Measurements from ENCODE around the gene RYR1.

The RYR1 gene

GRCh38 chr19:38561053-38561606, 127.6 kb downstream of the RYR1 start:
- Histone ChIP-seq H3K4me3 (ENCODE audit: low read depth, low read length) (no peak overlapping the region), H3K27ac (ENCODE audit: extremely low read depth, low read depth, low read length) (no peak overlapping the region), H3K36me3 (ENCODE audit: control insufficient read depth in 2 of 2, insufficient read depth in 1 of 2, low read length in 2 of 2) (no peaks in the 10 kb centered on the region; a peak in 1 of 3 replicates), H3K9me3 (ENCODE audit: control insufficient read depth, insufficient read depth, low read depth, low read length) (no peaks in the 10 kb centered on the region; the same call in 1 of the 2 replicates), H3K4me1 (ENCODE audit: control insufficient read depth, insufficient read depth, low read length) (peaks cover 3% of the 10 kb centered on the region; the same call in 1 of the 2 replicates)
- ChIA-PET POLR2A (interaction anchor here (0.7 to 1.0 kb wide), 2 partner anchors 57 to 830 kb away, joined by 3 to 4 read pairs; partner anchors contain the start of gene EIF3K), CTCF (interaction anchor here (0.9 to 2.0 kb wide), 2 partner anchors 9 to 15 kb away, joined by 5 to 6 read pairs; no protein-coding TSS in a partner anchor)
- no peak for TF ChIP-seq ZNF423 (tag by site-specific recombination; IDR thresholded peaks at IDR 0.05)
- peak; percentile 14 for TF ChIP-seq ZBTB26 (tag by site-specific recombination; optimal IDR thresholded peaks at IDR 0.05)
- no peak for TF ChIP-seq ZNF776 (tag by site-specific recombination; IDR thresholded peaks at IDR 0.05; ENCODE audit: borderline replicate concordance)
- no peak for TF ChIP-seq KLF10 (tag by site-specific recombination; IDR thresholded peaks at IDR 0.05)

- H3K4me3 ChIP-seq (ENCODE audit: low read depth, low read length): no peak overlapping the region
- ChIA-PET POLR2A (interaction anchor here (1.0 kb wide), 1 partner anchor 57 kb away, joined by 3 read pairs; the partner anchor contains the start of gene EIF3K), CTCF (interaction anchor here (1.1 to 2.0 kb wide), 3 partner anchors 9 to 74 kb away, joined by 5 to 6 read pairs (median 6); no protein-coding TSS in a partner anchor)
- peaks cover 3% of the 10 kb centered on the region; the same call in 1 of the 2 replicates for H3K4me1 ChIP-seq (ENCODE audit: control insufficient read depth, insufficient read depth, low read length)
- H3K9me3 ChIP-seq (ENCODE audit: control insufficient read depth, insufficient read depth, low read depth, low read length): no peaks in the 10 kb centered on the region; the same call in 1 of the 2 replicates
- no peaks in the 10 kb centered on the region for H3K36me3 ChIP-seq (ENCODE audit: control insufficient read depth in 2 of 2, insufficient read depth in 1 of 2, low read length in 2 of 2)
- TF ChIP-seq ZNF488 (tag by site-specific recombination; IDR thresholded peaks at IDR 0.05): no peak
- TF ChIP-seq ZNF354C (tag by site-specific recombination; IDR thresholded peaks at IDR 0.05; ENCODE audit: borderline replicate concordance, low read depth): no peak
- no peak for TF ChIP-seq ZNF433 (tag by site-specific recombination; IDR thresholded peaks at IDR 0.05; ENCODE audit: low read depth)
- no peak for TF ChIP-seq ZNF510 (tag by site-specific recombination; IDR thresholded peaks at IDR 0.05; ENCODE audit: insufficient replicate concordance)
- peak; percentile 43; the same call in 1 of the 2 replicates for TF ChIP-seq ZFHX2 (tag by site-specific recombination; conservative IDR thresholded peaks at IDR 0.05)
- peak; percentile 21; the same call in 1 of the 2 replicates for TF ChIP-seq EGR2 (tag by site-specific recombination; IDR thresholded peaks at IDR 0.05; ENCODE audit: low read depth)
- no peak for TF ChIP-seq BCL6B (tag by site-specific recombination; IDR thresholded peaks at IDR 0.05)
- TF ChIP-seq ZBTB44 (tag by site-specific recombination; IDR thresholded peaks at IDR 0.05): no peak
- TF ChIP-seq ZNF449 (tag by site-specific recombination; IDR thresholded peaks at IDR 0.05): no peak
- TF ChIP-seq ZNF423 (tag by site-specific recombination; IDR thresholded peaks at IDR 0.05): no peak
- no peak for TF ChIP-seq ZNF148 (tag by site-specific recombination; IDR thresholded peaks at IDR 0.05; ENCODE audit: borderline replicate concordance)
- no peak for TF ChIP-seq ZFP37 (tag by site-specific recombination; IDR thresholded peaks at IDR 0.05)
- H3K27ac ChIP-seq (ENCODE audit: extremely low read depth, low read depth, low read length): no peak overlapping the region
Observed at GRCh38 chr19:38561658-38562057, 128.2 kb downstream of the RYR1 start.

Measured in HEK293 (cell line).